Activated naive CD8-positive, alpha-beta T cell treated with anti-CD3 and anti-CD28 coated beads for 36 hours (primary cell): ENCODE measurements around the gene PIM3. TPM values are rescaled to one million over a fixed set of nuclear protein-coding genes. Genes with fewer than 3 reads are reported as not detected.

Source experiments
- DNase-seq: peaks from one replicate; pipeline ENCODE4 v3.0.0; 2021
- H3K27ac Mint-ChIP-seq: one replicate; pipeline ENCODE4 v1.8.0; 2022; ENCODE audit warnings: mild to moderate bottlenecking, moderate library complexity, mixed read lengths
- H3K27me3 Mint-ChIP-seq: one replicate; pipeline ENCODE4 v1.8.0; 2022; ENCODE audit warnings: mild to moderate bottlenecking, mixed read lengths
- H3K36me3 Mint-ChIP-seq: one replicate; pipeline ENCODE4 v1.8.0; 2021; ENCODE audit warnings: mild to moderate bottlenecking, mixed read lengths
- H3K4me1 Mint-ChIP-seq: one replicate; pipeline ENCODE4 v1.8.0; 2021; ENCODE audit warnings: mixed read lengths
- H3K4me3 Mint-ChIP-seq: one replicate; pipeline ENCODE4 v1.8.0; 2022; ENCODE audit warnings: mild to moderate bottlenecking, moderate library complexity, mixed read lengths
- H3K9me3 Mint-ChIP-seq: one replicate; pipeline ENCODE4 v1.8.0; 2022; ENCODE audit warnings: mixed read lengths
- total RNA-seq, 2 experiments: library from RNA; stranded (reverse); gene quantifications; one replicate each; pipeline ENCODE4 v1.2.3, GENCODE V29; 2021

Gene PIM3
- total RNA-seq, 2 experiments from 2014 or later = 134 to 137 TPM

DNA sequence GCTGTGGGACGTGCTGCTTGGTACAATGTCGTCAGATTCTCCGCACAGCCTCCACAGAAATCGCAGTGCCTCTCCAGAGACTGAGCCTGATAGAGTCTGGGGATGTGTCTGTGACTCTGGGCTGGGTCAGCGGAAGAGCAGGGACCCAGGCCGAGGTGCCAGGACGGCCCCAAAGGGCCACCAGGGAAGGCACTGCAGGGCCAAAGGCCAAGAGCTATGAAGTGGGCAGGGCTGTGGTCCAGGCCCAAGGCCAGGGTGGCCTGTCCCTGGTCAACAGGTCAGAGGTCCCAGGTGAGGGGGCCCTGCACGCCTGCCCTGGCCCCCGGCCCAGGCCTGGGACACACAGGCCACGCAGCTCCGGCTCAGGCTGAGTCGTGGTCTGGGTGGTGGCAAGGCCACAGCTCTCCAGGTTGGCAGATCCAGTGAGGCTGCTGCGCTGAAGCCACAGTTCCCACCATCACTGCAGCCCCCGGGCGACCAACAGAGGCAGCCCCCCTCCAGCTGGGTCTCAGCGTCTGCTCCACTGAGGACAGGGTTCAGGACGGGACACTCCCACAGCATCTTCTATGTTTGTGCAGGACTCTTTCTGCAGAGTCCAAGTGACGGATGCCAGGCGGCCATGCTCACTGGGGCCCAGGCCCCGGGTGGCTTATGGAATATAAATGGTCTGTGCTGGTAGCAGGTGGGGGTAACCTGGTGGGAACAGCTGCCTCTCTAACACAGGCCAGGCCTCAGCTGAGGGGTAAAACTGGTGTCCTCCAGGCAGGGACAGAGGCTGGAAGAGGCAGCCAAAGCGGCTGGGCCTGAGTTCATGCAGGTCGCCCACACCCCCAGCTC is 4.8 kb upstream of the PIM3 start:
- Mint-ChIP-seq H3K4me3 (no peak overlapping the region), H3K4me1 (peaks cover 7% of the 10 kb centered on the region), H3K27ac (no peak overlapping the region), H3K27me3 (no peaks in the 10 kb centered on the region), H3K36me3 (no peaks in the 10 kb centered on the region), H3K9me3 (no peaks in the 10 kb centered on the region)
- no peak for DNase-seq

DNA sequence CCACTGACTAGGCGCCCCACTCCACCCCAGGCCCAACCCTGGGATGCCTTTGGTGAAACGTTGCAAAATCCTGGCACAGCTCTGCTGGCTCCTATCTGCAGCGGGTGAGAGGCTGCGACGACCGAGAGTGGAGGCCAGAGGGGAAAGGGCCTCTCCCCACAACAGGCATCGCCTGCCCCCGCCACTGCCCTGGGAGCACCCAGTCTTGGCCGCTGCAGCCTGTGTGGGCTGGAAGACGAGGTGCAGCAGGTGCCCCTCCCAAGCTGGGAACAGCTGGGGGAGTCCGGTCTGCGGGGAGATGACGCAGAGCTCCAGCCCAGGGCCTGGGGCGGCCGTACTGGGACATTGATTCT is 4.2 kb upstream of the PIM3 start:
- Mint-ChIP-seq H3K4me1 (peaks cover 7% of the 10 kb centered on the region), H3K27ac (no peak overlapping the region), H3K27me3 (no peaks in the 10 kb centered on the region), H3K36me3 (peaks cover under 1% of the 10 kb centered on the region), H3K4me3 (no peak overlapping the region), H3K9me3 (no peaks in the 10 kb centered on the region)
- DNase-seq = no peak

DNA sequence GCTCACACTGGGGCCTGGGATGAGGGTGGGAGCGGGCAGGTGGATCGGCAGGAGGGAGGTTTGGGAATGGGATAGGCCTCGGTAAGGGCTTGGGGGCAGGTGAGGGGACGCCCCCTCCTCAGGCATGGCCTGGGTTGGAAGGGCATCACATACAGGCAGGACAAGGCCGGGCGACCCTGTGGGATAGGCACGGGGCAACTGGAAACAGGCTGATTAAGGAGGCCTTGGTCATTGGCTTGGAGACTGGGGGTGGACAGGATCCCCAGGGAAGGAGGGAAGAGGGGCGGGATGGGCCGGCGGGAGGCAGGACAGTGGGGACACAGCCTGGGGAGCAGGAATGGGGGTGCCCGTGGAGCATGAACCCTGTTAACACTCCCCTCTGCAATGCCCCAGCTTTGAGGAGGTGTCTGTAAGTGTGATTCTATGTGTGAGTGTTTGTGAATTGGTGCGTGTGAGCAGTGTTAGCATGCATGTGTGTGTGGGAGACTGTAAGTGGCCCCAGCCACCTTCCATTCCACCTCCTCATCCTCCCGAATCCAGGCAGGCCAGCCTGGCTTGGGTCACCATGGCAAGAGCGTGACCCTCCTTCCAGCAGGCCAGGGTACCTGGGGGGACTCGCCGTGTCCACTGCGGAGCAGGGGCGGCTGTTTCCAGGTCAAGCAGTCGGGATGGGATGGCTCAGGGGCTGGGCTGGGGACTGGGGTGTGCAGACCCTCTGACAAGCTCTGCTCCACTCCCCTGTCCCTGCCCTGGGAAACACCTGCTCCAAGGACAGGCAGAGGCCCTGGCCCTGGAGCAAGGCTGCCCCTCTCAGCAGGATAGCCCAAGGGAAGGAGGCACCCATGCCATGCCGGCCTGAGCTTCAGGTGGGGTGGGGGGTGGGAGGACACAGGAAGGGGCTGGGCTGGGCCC is 3.4 kb upstream of the PIM3 start:
- no peak for DNase-seq
- H3K27me3 Mint-ChIP-seq = no peaks in the 10 kb centered on the region
- H3K27ac Mint-ChIP-seq = no peak overlapping the region
- H3K4me1 Mint-ChIP-seq = peaks cover 7% of the 10 kb centered on the region
- H3K4me3 Mint-ChIP-seq = no peak overlapping the region
- H3K9me3 Mint-ChIP-seq = no peaks in the 10 kb centered on the region
- peaks cover 6% of the 10 kb centered on the region for H3K36me3 Mint-ChIP-seq

DNA sequence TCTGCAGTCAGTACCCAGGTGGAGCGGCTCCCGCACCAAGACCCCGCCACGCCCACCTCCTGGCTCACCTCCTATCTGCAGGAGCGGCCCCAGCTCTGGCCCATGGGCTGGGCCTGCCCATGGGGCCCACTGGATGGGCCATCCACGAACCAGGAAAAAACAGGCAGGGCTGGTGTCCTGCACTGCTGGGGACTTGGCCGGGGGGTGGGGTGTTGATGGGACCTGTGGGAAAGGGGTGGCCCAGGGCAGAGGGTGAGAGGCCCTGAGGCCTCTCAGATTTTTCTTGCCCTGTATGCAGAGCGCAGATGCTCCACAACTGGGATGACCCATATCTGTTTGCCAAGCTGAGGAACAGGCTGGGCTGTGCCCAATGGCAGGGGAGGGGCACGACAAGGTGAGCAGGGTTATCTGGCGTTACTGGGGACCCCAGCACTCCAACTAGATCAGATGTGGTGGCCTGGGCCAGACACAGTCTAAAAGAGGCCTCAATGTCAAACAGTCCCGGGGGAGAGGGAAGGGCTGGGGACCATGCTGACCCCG is 2.7 kb upstream of the PIM3 start:
- DNase-seq = no peak
- no peak overlapping the region for H3K27ac Mint-ChIP-seq
- H3K9me3 Mint-ChIP-seq = no peaks in the 10 kb centered on the region
- H3K36me3 Mint-ChIP-seq = peaks cover 11% of the 10 kb centered on the region
- peak overlapping the region; percentile 22 for H3K4me3 Mint-ChIP-seq
- H3K4me1 Mint-ChIP-seq = peaks cover 7% of the 10 kb centered on the region
- H3K27me3 Mint-ChIP-seq = no peaks in the 10 kb centered on the region

DNA sequence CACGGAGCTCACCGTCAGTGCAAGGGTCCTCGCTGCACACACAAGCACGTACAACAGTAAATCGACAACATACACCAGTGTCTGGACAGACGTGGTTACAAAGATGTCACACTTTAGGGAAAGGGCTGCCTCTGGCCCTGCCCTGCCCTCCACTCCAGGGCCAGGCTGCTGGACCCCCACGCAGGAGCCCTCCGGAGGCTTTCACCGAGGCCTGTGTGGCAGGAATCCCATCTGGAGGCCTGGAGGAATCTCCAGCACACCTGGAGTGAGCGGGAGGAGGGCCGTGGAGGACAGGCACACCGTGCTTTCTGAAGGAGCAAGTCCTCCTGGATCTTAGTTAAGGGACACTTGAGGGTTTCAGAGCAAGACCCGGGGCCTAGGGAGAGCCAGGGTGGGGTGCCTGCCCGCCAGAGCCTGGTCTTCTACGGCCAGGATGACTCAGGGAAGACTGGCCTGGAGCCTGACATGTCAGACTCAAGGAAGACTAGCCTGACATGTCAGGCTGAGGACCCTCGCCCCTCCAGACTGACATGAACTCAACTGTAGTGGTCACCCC is 2.1 kb upstream of the PIM3 start:
- Mint-ChIP-seq H3K9me3 (no peaks in the 10 kb centered on the region), H3K4me3 (peak overlapping the region; percentile 83), H3K27me3 (no peaks in the 10 kb centered on the region), H3K36me3 (peaks cover 17% of the 10 kb centered on the region), H3K4me1 (peaks cover 7% of the 10 kb centered on the region), H3K27ac (peak overlapping the region; percentile 93)
- no peak for DNase-seq

DNA sequence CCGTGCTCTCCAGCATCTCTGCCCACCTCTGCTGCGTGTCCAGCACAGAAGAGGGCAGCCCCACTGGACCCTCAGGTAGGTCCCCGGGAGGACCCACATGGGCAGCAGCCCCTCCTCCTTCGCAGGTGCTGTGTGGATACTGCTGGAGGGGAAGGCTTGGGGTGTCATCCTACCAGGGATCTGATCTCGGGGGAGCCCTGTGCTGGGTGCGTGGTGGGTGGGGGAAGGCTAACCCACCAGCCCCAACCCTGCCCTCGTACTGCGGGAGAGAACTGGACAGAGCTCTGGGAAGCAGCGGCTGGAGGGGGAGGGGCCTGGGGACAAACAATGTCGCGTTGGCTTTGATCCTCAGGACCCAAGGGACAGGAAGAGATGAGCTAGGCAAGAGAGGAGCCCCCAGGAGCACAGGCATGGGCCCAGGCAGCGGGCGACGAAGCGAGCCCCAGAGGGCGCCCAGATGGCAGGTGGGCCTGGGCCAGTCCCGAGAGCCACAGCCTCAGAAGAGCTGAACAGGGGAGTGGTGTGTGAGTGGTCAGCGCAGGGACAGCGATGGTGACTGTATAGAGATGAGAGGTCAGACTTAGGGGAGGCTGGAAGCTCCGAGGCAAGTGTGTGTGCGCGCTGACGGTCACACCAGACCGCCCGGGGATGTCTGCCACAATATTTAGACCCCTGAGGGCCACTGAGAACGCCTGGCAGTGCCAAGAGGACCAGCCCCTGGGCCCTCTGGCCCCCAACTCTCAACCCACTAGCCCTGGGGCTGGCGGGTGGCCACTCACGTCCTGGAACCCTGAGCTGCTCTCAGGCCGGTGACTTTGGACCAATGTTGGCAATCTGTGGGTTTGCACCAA is 1.4 kb upstream of the PIM3 start:
- Mint-ChIP-seq H3K4me1 (peaks cover 14% of the 10 kb centered on the region), H3K36me3 (peaks cover 24% of the 10 kb centered on the region), H3K9me3 (no peaks in the 10 kb centered on the region), H3K27ac (peak overlapping the region; percentile 93), H3K27me3 (no peaks in the 10 kb centered on the region), H3K4me3 (peak overlapping the region; percentile 83)
- DNase-seq = no peak

DNA sequence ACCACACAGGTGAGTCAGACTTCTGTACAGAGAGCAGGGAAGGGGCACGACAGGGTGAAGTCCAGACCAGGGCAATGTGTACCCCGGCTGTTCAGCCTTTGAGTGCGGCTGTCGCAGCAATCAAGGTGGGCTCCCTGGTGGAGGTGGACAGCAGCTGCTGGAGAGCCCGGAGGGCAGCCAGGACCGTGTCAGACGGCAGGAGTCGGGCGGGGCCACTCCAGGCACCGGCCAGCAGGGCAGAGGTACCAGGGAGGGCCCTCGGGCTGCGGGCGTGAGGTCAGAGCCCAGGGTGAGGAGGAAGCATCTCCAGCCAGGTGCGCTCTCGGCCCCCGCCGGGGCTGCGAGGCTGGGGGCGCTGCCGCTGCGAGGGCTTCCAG is 802 bp upstream of the PIM3 start:
- H3K4me3 Mint-ChIP-seq = peak overlapping the region; percentile 83
- no peaks in the 10 kb centered on the region for H3K27me3 Mint-ChIP-seq
- DNase-seq = no peak
- H3K4me1 Mint-ChIP-seq = peaks cover 20% of the 10 kb centered on the region
- H3K36me3 Mint-ChIP-seq = peaks cover 30% of the 10 kb centered on the region
- H3K27ac Mint-ChIP-seq = peak overlapping the region; percentile 93
- H3K9me3 Mint-ChIP-seq = no peaks in the 10 kb centered on the region

DNA sequence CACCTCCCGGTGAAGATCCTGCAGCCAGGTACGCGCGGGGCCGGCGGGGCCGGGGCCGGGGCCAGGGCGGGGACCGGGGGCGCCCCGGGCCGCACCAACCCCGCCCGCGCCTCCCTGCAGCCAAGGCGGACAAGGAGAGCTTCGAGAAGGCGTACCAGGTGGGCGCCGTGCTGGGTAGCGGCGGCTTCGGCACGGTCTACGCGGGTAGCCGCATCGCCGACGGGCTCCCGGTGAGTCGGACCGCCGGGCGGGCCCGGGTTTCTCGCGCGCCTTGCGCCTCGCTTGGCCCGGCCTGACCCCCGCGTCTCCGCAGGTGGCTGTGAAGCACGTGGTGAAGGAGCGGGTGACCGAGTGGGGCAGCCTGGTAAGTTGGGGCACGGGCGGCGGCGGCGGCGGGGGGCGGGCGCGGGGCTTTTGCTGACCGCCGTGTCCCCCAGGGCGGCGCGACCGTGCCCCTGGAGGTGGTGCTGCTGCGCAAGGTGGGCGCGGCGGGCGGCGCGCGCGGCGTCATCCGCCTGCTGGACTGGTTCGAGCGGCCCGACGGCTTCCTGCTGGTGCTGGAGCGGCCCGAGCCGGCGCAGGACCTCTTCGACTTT is 531 bp downstream of the PIM3 start:
- H3K4me1 Mint-ChIP-seq = peaks cover 22% of the 10 kb centered on the region
- DNase-seq = peak; percentile 60
- peak overlapping the region; percentile 95 for H3K27ac Mint-ChIP-seq

DNA sequence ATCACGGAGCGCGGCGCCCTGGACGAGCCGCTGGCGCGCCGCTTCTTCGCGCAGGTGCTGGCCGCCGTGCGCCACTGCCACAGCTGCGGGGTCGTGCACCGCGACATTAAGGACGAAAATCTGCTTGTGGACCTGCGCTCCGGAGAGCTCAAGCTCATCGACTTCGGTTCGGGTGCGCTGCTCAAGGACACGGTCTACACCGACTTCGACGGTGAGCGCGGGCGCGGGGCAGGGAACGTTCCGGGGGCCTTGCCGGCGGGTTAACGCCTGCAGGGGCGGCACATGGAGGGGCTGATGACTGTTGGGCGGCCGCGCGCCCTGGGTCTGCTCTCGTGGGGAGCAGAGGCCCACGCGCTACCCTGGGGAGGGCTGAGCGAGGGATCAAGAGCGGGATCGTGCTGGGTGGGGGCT is 1.0 kb downstream of the PIM3 start:
- no peak for DNase-seq
- H3K4me1 Mint-ChIP-seq = peaks cover 25% of the 10 kb centered on the region
- peak overlapping the region; percentile 95 for H3K27ac Mint-ChIP-seq
- peaks cover 33% of the 10 kb centered on the region for H3K36me3 Mint-ChIP-seq
- no peaks in the 10 kb centered on the region for H3K9me3 Mint-ChIP-seq
- no peaks in the 10 kb centered on the region for H3K27me3 Mint-ChIP-seq
- peak overlapping the region; percentile 92 for H3K4me3 Mint-ChIP-seq

More for the DNA sequence above, 531 bp downstream of the PIM3 start:
- peak overlapping the region; percentile 92 for H3K4me3 Mint-ChIP-seq
- H3K9me3 Mint-ChIP-seq = no peaks in the 10 kb centered on the region
- H3K27me3 Mint-ChIP-seq = no peaks in the 10 kb centered on the region
- peaks cover 33% of the 10 kb centered on the region for H3K36me3 Mint-ChIP-seq

DNA sequence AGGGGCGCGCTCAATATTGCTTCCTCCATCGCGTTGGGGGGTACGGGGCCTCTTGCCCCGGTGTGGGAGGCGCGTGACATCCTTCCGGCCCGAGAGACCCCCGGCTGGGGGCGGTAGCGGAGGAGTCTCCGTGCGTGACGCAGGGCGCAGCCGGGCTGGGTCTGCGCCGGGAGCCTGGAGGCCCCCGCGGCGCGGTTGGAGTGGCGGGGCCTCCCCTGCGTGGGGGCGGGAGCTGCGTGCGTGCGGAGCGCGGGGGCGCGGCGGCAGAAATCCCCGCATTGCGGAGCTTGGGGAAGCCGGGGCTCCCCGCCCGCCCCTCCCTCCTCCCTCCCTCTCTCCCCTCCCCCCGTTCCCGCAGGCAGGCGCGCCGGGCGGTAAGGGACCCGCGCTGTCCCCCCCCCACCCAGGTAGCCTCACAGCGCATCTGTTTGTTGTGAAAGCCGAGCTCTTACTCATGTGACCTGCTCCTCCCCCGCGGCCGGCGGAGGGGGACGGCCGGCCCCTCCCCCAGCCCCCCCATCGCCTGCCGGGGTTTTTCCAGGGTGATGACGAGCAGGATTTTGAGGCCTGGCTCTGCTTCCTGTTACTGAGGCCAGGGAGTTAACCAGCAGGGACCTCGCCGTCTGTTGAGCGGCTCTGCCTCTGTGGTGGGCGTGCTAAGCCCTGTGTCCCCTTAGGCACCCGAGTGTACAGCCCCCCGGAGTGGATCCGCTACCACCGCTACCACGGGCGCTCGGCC is 1.6 kb downstream of the PIM3 start:
- peaks cover 26% of the 10 kb centered on the region for H3K4me1 Mint-ChIP-seq
- H3K27me3 Mint-ChIP-seq = no peaks in the 10 kb centered on the region
- H3K4me3 Mint-ChIP-seq = peak overlapping the region; percentile 92
- H3K27ac Mint-ChIP-seq = peak overlapping the region; percentile 95
- H3K9me3 Mint-ChIP-seq = no peaks in the 10 kb centered on the region
- H3K36me3 Mint-ChIP-seq = peaks cover 33% of the 10 kb centered on the region
- peak; percentile 86 for DNase-seq

DNA sequence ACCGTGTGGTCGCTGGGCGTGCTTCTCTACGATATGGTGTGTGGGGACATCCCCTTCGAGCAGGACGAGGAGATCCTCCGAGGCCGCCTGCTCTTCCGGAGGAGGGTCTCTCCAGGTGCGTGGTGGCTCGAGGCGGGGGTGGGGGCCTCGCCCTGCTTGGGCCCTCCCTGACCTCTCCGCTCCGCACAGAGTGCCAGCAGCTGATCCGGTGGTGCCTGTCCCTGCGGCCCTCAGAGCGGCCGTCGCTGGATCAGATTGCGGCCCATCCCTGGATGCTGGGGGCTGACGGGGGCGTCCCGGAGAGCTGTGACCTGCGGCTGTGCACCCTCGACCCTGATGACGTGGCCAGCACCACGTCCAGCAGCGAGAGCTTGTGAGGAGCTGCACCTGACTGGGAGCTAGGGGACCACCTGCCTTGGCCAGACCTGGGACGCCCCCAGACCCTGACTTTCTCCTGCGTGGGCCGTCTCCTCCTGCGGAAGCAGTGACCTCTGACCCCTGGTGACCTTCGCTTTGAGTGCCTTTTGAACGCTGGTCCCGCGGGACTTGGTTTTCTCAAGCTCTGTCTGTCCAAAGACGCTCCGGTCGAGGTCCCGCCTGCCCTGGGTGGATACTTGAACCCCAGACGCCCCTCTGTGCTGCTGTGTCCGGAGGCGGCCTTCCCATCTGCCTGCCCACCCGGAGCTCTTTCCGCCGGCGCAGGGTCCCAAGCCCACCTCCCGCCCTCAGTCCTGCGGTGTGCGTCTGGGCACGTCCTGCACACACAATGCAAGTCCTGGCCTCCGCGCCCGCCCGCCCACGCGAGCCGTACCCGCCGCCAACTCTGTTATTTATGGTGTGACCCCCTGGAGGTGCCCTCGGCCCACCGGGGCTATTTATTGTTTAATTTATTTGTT is 2.4 kb downstream of the PIM3 start:
- H3K27ac Mint-ChIP-seq = peak overlapping the region; percentile 88
- H3K4me3 Mint-ChIP-seq = peak overlapping the region; percentile 92
- no peaks in the 10 kb centered on the region for H3K27me3 Mint-ChIP-seq
- H3K36me3 Mint-ChIP-seq = peaks cover 35% of the 10 kb centered on the region
- peaks cover 33% of the 10 kb centered on the region for H3K4me1 Mint-ChIP-seq
- no peaks in the 10 kb centered on the region for H3K9me3 Mint-ChIP-seq
- DNase-seq = no peak

DNA sequence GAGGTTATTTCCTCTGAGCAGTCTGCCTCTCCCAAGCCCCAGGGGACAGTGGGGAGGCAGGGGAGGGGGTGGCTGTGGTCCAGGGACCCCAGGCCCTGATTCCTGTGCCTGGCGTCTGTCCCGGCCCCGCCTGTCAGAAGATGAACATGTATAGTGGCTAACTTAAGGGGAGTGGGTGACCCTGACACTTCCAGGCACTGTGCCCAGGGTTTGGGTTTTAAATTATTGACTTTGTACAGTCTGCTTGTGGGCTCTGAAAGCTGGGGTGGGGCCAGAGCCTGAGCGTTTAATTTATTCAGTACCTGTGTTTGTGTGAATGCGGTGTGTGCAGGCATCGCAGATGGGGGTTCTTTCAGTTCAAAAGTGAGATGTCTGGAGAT is 3.1 kb downstream of the PIM3 start:
- no peak for DNase-seq
- Mint-ChIP-seq H3K9me3 (no peaks in the 10 kb centered on the region), H3K36me3 (peaks cover 36% of the 10 kb centered on the region), H3K27me3 (no peaks in the 10 kb centered on the region), H3K27ac (peak overlapping the region; percentile 88), H3K4me3 (peak overlapping the region; percentile 92), H3K4me1 (peaks cover 35% of the 10 kb centered on the region)
